HepG2 (cell line): ENCODE data around the gene PLD1. TPM values are rescaled to one million over a fixed set of nuclear protein-coding genes. Genes with fewer than 3 reads are reported as not detected.

Source experiments
- AGO2 ChIP-seq: fragments of 200-400 bp; formaldehyde crosslinking; optimal IDR thresholded peaks from 2 replicates; pipeline ENCODE3; 2017; ENCODE audit warnings: mild to moderate bottlenecking, low read depth, low read length, moderate library complexity
- ATF7-NPFF ChIP-seq: sonication (generic); formaldehyde crosslinking; IDR thresholded peaks from 2 replicates; pipeline ENCODE4 v1.8.1; 2023; ENCODE audit warnings: mild to moderate bottlenecking, low read depth, missing genetic modification reagents, moderate library complexity
- DMTF1 ChIP-seq: sonication (generic); formaldehyde crosslinking; IDR thresholded peaks from 2 replicates; pipeline ENCODE4 v1.4.0; 2020; ENCODE audit warnings: mild to moderate bottlenecking, missing genetic modification reagents
- FOSL1 ChIP-seq: sonication (generic); formaldehyde crosslinking; IDR thresholded peaks from 2 replicates; pipeline ENCODE4 v1.9.0; 2021; ENCODE audit warnings: missing genetic modification reagents, borderline replicate concordance
- FOXM1 ChIP-seq: sonication (generic); formaldehyde crosslinking; IDR thresholded peaks from 2 replicates; pipeline ENCODE4 v1.5.0; 2020; ENCODE audit warnings: missing genetic modification reagents
- FOXO4 ChIP-seq: sonication (generic); formaldehyde crosslinking; conservative IDR thresholded peaks from 2 replicates; pipeline ENCODE4 v1.8.1; 2023; ENCODE audit warnings: missing genetic modification reagents
- HOXA9 ChIP-seq: sonication (generic); formaldehyde crosslinking; IDR thresholded peaks from 2 replicates; pipeline ENCODE4 v1.8.1; 2022; ENCODE audit warnings: missing genetic modification reagents, mild to moderate bottlenecking, moderate library complexity, borderline replicate concordance
- JUND ChIP-seq: sonication (generic); formaldehyde crosslinking; IDR thresholded peaks from 2 replicates; pipeline ENCODE4 v1.8.0; 2022; ENCODE audit warnings: mild to moderate bottlenecking, missing genetic modification reagents
- MEIS2 ChIP-seq: sonication (generic); formaldehyde crosslinking; IDR thresholded peaks from 2 replicates; pipeline ENCODE4 v1.9.0; 2021; ENCODE audit warnings: mild to moderate bottlenecking, missing genetic modification reagents
- RAD21 ChIP-seq: fragments of 450-650 bp; formaldehyde crosslinking; IDR thresholded peaks from 2 replicates; pipeline ENCODE4 v1.5.0; 2020; ENCODE audit warnings: mild to moderate bottlenecking
- RXRB ChIP-seq: IDR thresholded peaks from 2 replicates; pipeline ENCODE4 v1.6.1; 2016; ENCODE audit warnings: borderline replicate concordance, missing genetic modification reagents, missing compliant biosample characterization
- SAP130 ChIP-seq: IDR thresholded peaks from 2 replicates; pipeline ENCODE4 v1.6.1; 2016; ENCODE audit warnings: low read depth
- ZBTB4 ChIP-seq: sonication (generic); formaldehyde crosslinking; IDR thresholded peaks from 2 replicates; pipeline ENCODE4 v1.4.0; 2020; ENCODE audit warnings: missing genetic modification reagents, mild to moderate bottlenecking, borderline replicate concordance
- ZNF251 ChIP-seq: sonication (generic); formaldehyde crosslinking; IDR thresholded peaks from 2 replicates; pipeline ENCODE4 v1.9.0; 2021; ENCODE audit warnings: mild to moderate bottlenecking, missing genetic modification reagents
- ZNF562 ChIP-seq: sonication (generic); formaldehyde crosslinking; IDR thresholded peaks from 2 replicates; pipeline ENCODE4 v1.8.0; 2022; ENCODE audit warnings: missing genetic modification reagents, borderline replicate concordance
- ZNF850 ChIP-seq: sonication (generic); formaldehyde crosslinking; conservative IDR thresholded peaks from 2 replicates; pipeline ENCODE4 v1.9.0; 2021; ENCODE audit warnings: mild to moderate bottlenecking, missing genetic modification reagents
- polyA plus RNA-seq, 8 experiments: library from polyadenylated mRNA; depleted of rRNA in 3 of 8; stranded (reverse) in 7 of 8; unstranded in 1 of 8; fragments of >200 nt; fragmentation: Illumina TruSeq in 4 of 8; extraction: Trizol in 4 of 8; gene quantifications; 2 replicates each; pipeline versions ENCODE4 v1.2.1 to v1.2.3, GENCODE V29; 2011 to 2016; ENCODE audit warnings: low read depth in 4 of 8, missing spikeins in 1 of 8, mixed read lengths in 1 of 8; ENCODE audit not compliant: insufficient read depth in 1 of 8
- total RNA-seq, 5 experiments: library from RNA; depleted of rRNA; stranded (reverse); fragments of >200 nt; fragmentation: Illumina TruSeq; extraction: Trizol; gene quantifications; 2 replicates each; pipeline ENCODE4 v1.2.3, GENCODE V29; 2016; ENCODE audit warnings: low read depth in 1 of 5
- TF ChIP-seq, protein P1 (sequence below): sonication (generic); formaldehyde crosslinking; IDR thresholded peaks from 2 replicates; pipeline ENCODE4 v1.4.0; 2020; ENCODE audit warnings: mild to moderate bottlenecking, low read depth, missing genetic modification reagents
- TF ChIP-seq, protein P2 (sequence below): sonication (generic); formaldehyde crosslinking; IDR thresholded peaks from 2 replicates; pipeline ENCODE4 v1.4.0; 2020; ENCODE audit warnings: missing genetic modification reagents
- TF ChIP-seq, protein P3 (sequence below): sonication (generic); formaldehyde crosslinking; IDR thresholded peaks from 2 replicates; pipeline ENCODE4 v1.5.0; 2020; ENCODE audit warnings: mild to moderate bottlenecking, low read depth, missing genetic modification reagents, borderline replicate concordance

The PLD1 gene
- total and polyA plus RNA-seq, 2 of the 13 experiments (the other 11 are each of a cell fraction or from before 2014, with no cell fraction given): 27.1 to 59.4 TPM

- TF ChIP-seq ZBTB4 (no peak), MEIS2 (no peak), SAP130 (CRISPR knock-in tag) (peak; percentile 46), FOXO4 (CRISPR knock-in tag) (no peak), ZNF562 (CRISPR knock-in tag) (no peak), AGO2 (no peak), ATF7-NPFF (CRISPR knock-in tag) (no peak), HOXA9 (CRISPR knock-in tag) (no peak), RXRB (CRISPR knock-in tag) (peak; percentile 35; the same call in 1 of the 2 replicates), ZNF850 (CRISPR knock-in tag) (no peak), FOSL1 (CRISPR knock-in tag) (no peak; the same call in 1 of the 2 replicates), RAD21 (no peak), ZNF251 (CRISPR knock-in tag) (no peak), FOXM1 (CRISPR knock-in tag) (no peak), JUND (CRISPR knock-in tag) (no peak), DMTF1 (CRISPR knock-in tag) (no peak)
- TF ChIP-seq, protein P1, sequence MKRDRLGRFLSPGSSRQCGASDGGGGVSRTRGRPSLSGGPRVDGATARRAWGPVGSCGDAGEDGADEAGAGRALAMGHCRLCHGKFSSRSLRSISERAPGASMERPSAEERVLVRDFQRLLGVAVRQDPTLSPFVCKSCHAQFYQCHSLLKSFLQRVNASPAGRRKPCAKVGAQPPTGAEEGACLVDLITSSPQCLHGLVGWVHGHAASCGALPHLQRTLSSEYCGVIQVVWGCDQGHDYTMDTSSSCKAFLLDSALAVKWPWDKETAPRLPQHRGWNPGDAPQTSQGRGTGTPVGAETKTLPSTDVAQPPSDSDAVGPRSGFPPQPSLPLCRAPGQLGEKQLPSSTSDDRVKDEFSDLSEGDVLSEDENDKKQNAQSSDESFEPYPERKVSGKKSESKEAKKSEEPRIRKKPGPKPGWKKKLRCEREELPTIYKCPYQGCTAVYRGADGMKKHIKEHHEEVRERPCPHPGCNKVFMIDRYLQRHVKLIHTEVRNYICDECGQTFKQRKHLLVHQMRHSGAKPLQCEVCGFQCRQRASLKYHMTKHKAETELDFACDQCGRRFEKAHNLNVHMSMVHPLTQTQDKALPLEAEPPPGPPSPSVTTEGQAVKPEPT (CRISPR knock-in tag): no peak
- TF ChIP-seq, protein P2, sequence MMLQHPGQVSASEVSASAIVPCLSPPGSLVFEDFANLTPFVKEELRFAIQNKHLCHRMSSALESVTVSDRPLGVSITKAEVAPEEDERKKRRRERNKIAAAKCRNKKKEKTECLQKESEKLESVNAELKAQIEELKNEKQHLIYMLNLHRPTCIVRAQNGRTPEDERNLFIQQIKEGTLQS (CRISPR knock-in tag): no peak
- TF ChIP-seq, protein P3, sequence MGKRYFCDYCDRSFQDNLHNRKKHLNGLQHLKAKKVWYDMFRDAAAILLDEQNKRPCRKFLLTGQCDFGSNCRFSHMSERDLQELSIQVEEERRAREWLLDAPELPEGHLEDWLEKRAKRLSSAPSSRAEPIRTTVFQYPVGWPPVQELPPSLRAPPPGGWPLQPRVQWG (CRISPR knock-in tag): no peak
Measured at GRCh38 chr3:171845481-171846284, 35.4 kb upstream of the PLD1 start (continued).
